Right lobe of liver (tissue), 6 donors: Measurements from ENCODE around the gene USP51. TPM values are rescaled to one million over a fixed set of nuclear protein-coding genes. Genes with fewer than 3 reads are reported as not detected.
"Not testable (repeated sequence)": the region's sequence is repeated elsewhere in the genome, so short reads cannot be mapped to it uniquely, and the experiment has no call there.

Experiments used
- ATAC-seq, 4 donors: fragments of 200-7000 bp; cut with Tn5 transposase; one replicate each; pipeline ENCODE4 v1.9.1; 2020; ENCODE audit warnings: mild to moderate bottlenecking in 4 of 4, moderate library complexity in 4 of 4
- DNase-seq, 3 donors: peaks; one replicate each; pipeline ENCODE4 v3.0.0-alpha.2; 2020
- H3K27ac ChIP-seq, 3 donors: fragments of 200-600 bp; one replicate each; pipeline ENCODE4 v1.8.0; 2022
- H3K27me3 ChIP-seq, 2 donors: fragments of 200-600 bp; one replicate each; pipeline ENCODE4 v1.8.0; 2022
- H3K36me3 ChIP-seq, 4 donors: fragments of 200-600 bp; sonication (generic) in 1 of 4; one replicate each; pipeline versions ENCODE4 v1.5.1 to v1.8.0; 2017 to 2022; ENCODE audit warnings: control low read depth in 1 of 4
- H3K4me1 ChIP-seq, 4 donors: fragments of 200-600 bp; sonication (generic) in 1 of 4; one replicate each; pipeline versions ENCODE4 v1.5.1 to v1.8.0; 2017 to 2022; ENCODE audit warnings: control low read depth in 1 of 4
- H3K4me3 ChIP-seq, 3 donors: fragments of 200-600 bp; one replicate each; pipeline ENCODE4 v1.8.0; 2022
- H3K9me3 ChIP-seq, 4 donors: fragments of 200-600 bp; sonication (generic) in 1 of 4; one replicate each; pipeline versions ENCODE4 v1.5.1 to v1.8.0; 2017 to 2022; ENCODE audit warnings: control low read depth in 1 of 4
- CTCF ChIP-seq, 4 donors: fragments of 200-600 bp in 3 of 4; fragments of 450-650 bp in 1 of 4; IDR thresholded peaks; one replicate each; pipeline versions ENCODE4 v1.5.1 to v1.8.0; 2016 to 2022; ENCODE audit warnings: antibody characterized with exemption in 4 of 4, mild to moderate bottlenecking in 2 of 4
- POLR2A ChIP-seq: fragments of 450-650 bp; IDR thresholded peaks from one replicate; pipeline ENCODE4 v1.6.1; 2017; ENCODE audit warnings: antibody characterized with exemption, mild to moderate bottlenecking
- WGBS: methylation state at CpG from one replicate; pipeline ENCODE4 v1.1.6; 2018; ENCODE audit warnings: low coverage, low lambda C conversion rate; ENCODE audit not compliant: insufficient coverage; ENCODE audit errors: missing lambda C conversion rate; 5-methylcytosine and 5-hydroxymethylcytosine counted together
- intact Hi-C, 2 donors: fragments of 100-400 bp; cut with DNase I; formaldehyde crosslinking; loops; one replicate each; pipeline versions ENCODE4 v1.11.2 to v1.14.1; 2022
- total RNA-seq, 6 experiments: library from RNA; depleted of rRNA in 2 of 6; stranded (reverse); fragments of >200 nt in 2 of 6; fragmentation: NEBNext Ultra II Directional in 3 of 6; extraction: Animal tissue kit (Norgen Biotek cat#: 25700) in 3 of 6; gene quantifications; one replicate each; pipeline versions ENCODE4 v1.1.0 to v1.2.4, GENCODE V29; 2016 to 2023
- donor health status: DM: no; HTN: yes; CAD: no.
- donor health status: DM: no; HTN: no; CAD: no.
- donor health status: DM: no; HTN: no; CAD: no.
- donor health status: DM: no; HTN: yes; CAD: no.
- donor health status: DM: no; HTN: yes; CAD: no.

USP51 gene
- total RNA-seq, 6 experiments from 2014 or later, result 0.31 to 0.51 (median 0.37) TPM; not detected in 1

GRCh38 chrX:55486736-55487135, 2.9 kb downstream of the USP51 start:
- DNase-seq (no peak), ATAC-seq (no peak)
- no peaks in the 10 kb centered on the region for H3K4me1 ChIP-seq
- no peaks in the 10 kb centered on the region for H3K36me3 ChIP-seq
- 61% methylated on average over 3 of the region's 3 CpGs for WGBS
- H3K9me3 ChIP-seq, result no peaks in the 10 kb centered on the region
- H3K27ac ChIP-seq, result no peak overlapping the region
- no peaks in the 10 kb centered on the region for H3K27me3 ChIP-seq
- intact Hi-C loops, result no loop called here
- H3K4me3 ChIP-seq, result no peak overlapping the region
- TF ChIP-seq POLR2A (no peak), CTCF (IDR thresholded peaks at IDR 0.05) (no peak)

GRCh38 chrX:55484948-55485347, 4.7 kb downstream of the USP51 start:
- Histone ChIP-seq H3K27me3 (no peaks in the 10 kb centered on the region), H3K36me3 (no peaks in the 10 kb centered on the region)

GRCh38 chrX:55480390-55481062, 9.1 kb downstream of the USP51 start:
- DNase-seq (no peak), ATAC-seq (no peak)
- H3K4me3 ChIP-seq, result no peak overlapping the region
- H3K27me3 ChIP-seq, result no peaks in the 10 kb centered on the region
- H3K9me3 ChIP-seq, result no peaks in the 10 kb centered on the region
- intact Hi-C loops, result no loop called here
- TF ChIP-seq CTCF (IDR thresholded peaks at IDR 0.05), result no peak
- no peak for TF ChIP-seq POLR2A
- H3K4me1 ChIP-seq, result no peaks in the 10 kb centered on the region
- no peak overlapping the region for H3K27ac ChIP-seq
- 33% methylated on average over 3 of the region's 3 CpGs for WGBS
- no peaks in the 10 kb centered on the region for H3K36me3 ChIP-seq

More at GRCh38 chrX:55484948-55485347, 4.7 kb downstream of the USP51 start:
- H3K9me3 ChIP-seq, result no peaks in the 10 kb centered on the region
- intact Hi-C loops, result no loop called here
- DNase-seq (no peak), ATAC-seq (no peak)
- TF ChIP-seq CTCF (IDR thresholded peaks at IDR 0.05), result no peak
- H3K27ac ChIP-seq, result no peak overlapping the region
- H3K4me3 ChIP-seq, result no peak overlapping the region
- H3K4me1 ChIP-seq, result no peaks in the 10 kb centered on the region

GRCh38 chrX:55479956-55480355, 9.7 kb downstream of the USP51 start:
- H3K4me3 ChIP-seq, DNase-seq, H3K36me3 ChIP-seq, H3K9me3 ChIP-seq, H3K27ac ChIP-seq, ATAC-seq, intact Hi-C loops, H3K27me3 ChIP-seq, H3K4me1 ChIP-seq: not testable (repeated sequence)
- 65% methylated on average over 4 of the region's 8 CpGs for WGBS

- WGBS, result no CpG with 5 or more reads among the region's 5 CpGs
- H3K4me1 ChIP-seq, DNase-seq, H3K36me3 ChIP-seq, H3K27ac ChIP-seq, intact Hi-C loops, H3K9me3 ChIP-seq, H3K4me3 ChIP-seq, H3K27me3 ChIP-seq: not testable (repeated sequence)
- peak in 2 of 4 donors; percentile 14 to 34 for ATAC-seq
Measured at GRCh38 chrX:55465791-55466190, 23.9 kb downstream of the USP51 start.

GRCh38 chrX:55465108-55465507, 24.5 kb downstream of the USP51 start:
- H3K4me3 ChIP-seq, intact Hi-C loops, H3K27ac ChIP-seq, H3K4me1 ChIP-seq, H3K36me3 ChIP-seq, DNase-seq, ATAC-seq, H3K9me3 ChIP-seq, H3K27me3 ChIP-seq: not testable (repeated sequence)
- no CpG with 5 or more reads among the region's 5 CpGs for WGBS

- DNase-seq, H3K27me3 ChIP-seq, H3K36me3 ChIP-seq, H3K4me3 ChIP-seq, H3K27ac ChIP-seq, H3K4me1 ChIP-seq, intact Hi-C loops, H3K9me3 ChIP-seq: not testable (repeated sequence)
- WGBS, result no CpG with 5 or more reads among the region's 5 CpGs
- ATAC-seq, result peak in 1 of 4 donors; percentile 11
Measured at GRCh38 chrX:55464050-55464449, 25.6 kb downstream of the USP51 start.

GRCh38 chrX:55459926-55460325, 29.7 kb downstream of the USP51 start:
- ATAC-seq, DNase-seq, H3K9me3 ChIP-seq, H3K4me1 ChIP-seq, H3K4me3 ChIP-seq, H3K27me3 ChIP-seq, H3K36me3 ChIP-seq, H3K27ac ChIP-seq, intact Hi-C loops: not testable (repeated sequence)
- no CpG with 5 or more reads among the region's 4 CpGs for WGBS

GRCh38 chrX:55459426-55459825, 30.2 kb downstream of the USP51 start:
- intact Hi-C loops, ATAC-seq, H3K36me3 ChIP-seq, H3K4me1 ChIP-seq, H3K4me3 ChIP-seq, H3K9me3 ChIP-seq, DNase-seq, H3K27me3 ChIP-seq, H3K27ac ChIP-seq: not testable (repeated sequence)
- no CpG with 5 or more reads among the region's 5 CpGs for WGBS
